ENCODE measurements around the gene MDGA2. TPM values are rescaled to one million over a fixed set of nuclear protein-coding genes. Genes with fewer than 3 reads are reported as not detected.

Gene MDGA2
- total and polyA plus RNA-seq, 2 of the 13 experiments (the other 11 are each of a cell fraction or from before 2014, with no cell fraction given), result not detected

GRCh38 chr14:47674148-47674542, 1.3 kb downstream of the MDGA2 start:
- H3K27ac ChIP-seq (ENCODE audit: extremely low read length, insufficient read depth, low read length), result no peak overlapping the region
- FAIRE-seq, result no peak
- no peaks in the 10 kb centered on the region for H3K36me3 ChIP-seq (replicated peaks in 1 of 2; ENCODE audit: control insufficient read depth in 1 of 2, insufficient read depth in 2 of 2, low read length in 2 of 2)
- no peaks in the 10 kb centered on the region for H3K4me1 ChIP-seq (ENCODE audit: insufficient read depth, low read length)
- DNase-seq (ENCODE audit: low spot score), result no peak
- CTCF ChIA-PET (ENCODE audit: low intra/inter-chr PET ratio, low total read pairs), result no interaction called here
- 72% methylated on average over 35 of the region's 36 CpGs for WGBS (ENCODE audit: low lambda C conversion rate)
- BruUV-seq (replicated peaks), result no TSS peak
- ATAC-seq, result no peak
- H4K20me1 ChIP-seq (ENCODE audit: insufficient read depth, low read length), result no peaks in the 10 kb centered on the region
- no peaks in the 10 kb centered on the region for H3K9me3 ChIP-seq (ENCODE audit: low read length)
- H3K27me3 ChIP-seq (ENCODE audit: control insufficient read depth in 1 of 2, insufficient read depth in 2 of 2, low read length in 2 of 2), result peaks cover 1 to 25% of the 10 kb centered on the region in 2 experiments; a peak in 4 of 5 replicates
- no peak overlapping the region for H2AFZ ChIP-seq (ENCODE audit: low read length)
- in situ Hi-C loops (cut with HindIII; ENCODE audit: extremely low pct_ligation_motif_present, low pct_unique_long_range_greater_than_20kb) (no loop called here), intact Hi-C loops (cut with micrococcal nuclease; ENCODE audit: unreplicated experiment) (no loop called here)
- H3K79me2 ChIP-seq (ENCODE audit: insufficient read depth, low read length), result no peaks in the 10 kb centered on the region
- no peak for TF ChIP-seq ATF7 (IDR thresholded peaks at IDR 0.05)
- no peak for TF ChIP-seq ATF7 (CRISPR knock-in tag; IDR thresholded peaks at IDR 0.05)
- TF ChIP-seq ZFP41 (CRISPR knock-in tag; IDR thresholded peaks at IDR 0.05; ENCODE audit: borderline replicate concordance), result no peak
- no peak for TF ChIP-seq ZNF557 (CRISPR knock-in tag; IDR thresholded peaks at IDR 0.05)
- TF ChIP-seq ZZZ3 (CRISPR knock-in tag; IDR thresholded peaks at IDR 0.05; ENCODE audit: borderline replicate concordance), result no peak
- no peak for TF ChIP-seq GMEB2 (CRISPR knock-in tag; IDR thresholded peaks at IDR 0.05; ENCODE audit: low read depth)
- no peak for TF ChIP-seq YY1 (IDR thresholded peaks at IDR 0.05; ENCODE audit: insufficient read depth, insufficient replicate concordance, low read depth, low read length)
- TF ChIP-seq JARID2 (CRISPR knock-in tag; IDR thresholded peaks at IDR 0.05; ENCODE audit: insufficient replicate concordance), result no peak
- no peak for TF ChIP-seq HMGXB4 (CRISPR knock-in tag; IDR thresholded peaks at IDR 0.05; ENCODE audit: borderline replicate concordance in 1 of 2, low read depth in 1 of 2)
- no peak for TF ChIP-seq ZNF839 (CRISPR knock-in tag; IDR thresholded peaks at IDR 0.05; ENCODE audit: borderline replicate concordance)
- no peak for TF ChIP-seq ZNF367 (CRISPR knock-in tag; IDR thresholded peaks at IDR 0.05; ENCODE audit: borderline replicate concordance)
- TF ChIP-seq ZNF264 (CRISPR knock-in tag; IDR thresholded peaks at IDR 0.05), result no peak
- no peak for TF ChIP-seq DBP (CRISPR knock-in tag; IDR thresholded peaks at IDR 0.05; ENCODE audit: not compliant biosample characterization)
- no peak for TF ChIP-seq SALL2 (CRISPR knock-in tag; IDR thresholded peaks at IDR 0.05)
- TF ChIP-seq NFKB2 (CRISPR knock-in tag; IDR thresholded peaks at IDR 0.05; ENCODE audit: borderline replicate concordance), result no peak
- TF ChIP-seq BORCS8-MEF2B (CRISPR knock-in tag; IDR thresholded peaks at IDR 0.05), result no peak
- no peak for TF ChIP-seq ZBTB25 (CRISPR knock-in tag; IDR thresholded peaks at IDR 0.05)
- TF ChIP-seq HIVEP1 (CRISPR knock-in tag; IDR thresholded peaks at IDR 0.05), result no peak
- H3K9ac ChIP-seq (ENCODE audit: insufficient read depth, low read depth, low read length), result no peak overlapping the region
- no peak overlapping the region for H3K4me2 ChIP-seq (ENCODE audit: low read depth, low read length)
- POLR2A ChIA-PET, result no interaction called here
- H3K4me3 ChIP-seq (replicated peaks in 1 of 3; ENCODE audit: insufficient read depth in 1 of 3, low read depth in 2 of 3, low read length in 3 of 3), result no peak overlapping the region

Data from HepG2 (cell line).